GM21786 (cell line): ENCODE results near the gene EFNA4.

Source experiments
- ATAC-seq: cut with Tn5 transposase; IDR thresholded peaks from one replicate; pipeline ENCODE4 v1.9.1; 2021; ENCODE audit not compliant: unreplicated experiment

EFNA4 gene

GRCh38 chr1:155032886-155033285 is 30.7 kb upstream of the EFNA4 start:
- no peak for ATAC-seq

GRCh38 chr1:155033524-155033923 is 30.0 kb upstream of the EFNA4 start, which contains the start of the genes DCST1 and DCST2:
DCST1 (plus strand) TSS chr1:155033824; CDS start chr1:155034037, 213 bp downstream.
DCST2 (minus strand) TSS chr1:155033781; CDS start chr1:155033701, 80 bp downstream.
- ATAC-seq = no peak

GRCh38 chr1:155034318-155035208 is 29.0 kb upstream of the EFNA4 start:
- ATAC-seq = no peak

GRCh38 chr1:155035936-155036335 is 27.6 kb upstream of the EFNA4 start:
- ATAC-seq = no peak

GRCh38 chr1:155037043-155037442 is 26.5 kb upstream of the EFNA4 start:
- ATAC-seq = no peak

- no peak for ATAC-seq
These were observed 25.6 kb upstream of the EFNA4 start for GRCh38 chr1:155037851-155038441.

GRCh38 chr1:155038602-155039307 is 24.8 kb upstream of the EFNA4 start:
- ATAC-seq = no peak

- no peak for ATAC-seq
These were observed 24.3 kb upstream of the EFNA4 start for GRCh38 chr1:155039308-155039669.

- no peak for ATAC-seq
These were observed 23.0 kb upstream of the EFNA4 start for GRCh38 chr1:155040358-155041093.

- no peak for ATAC-seq
These were observed 20.8 kb upstream of the EFNA4 start for GRCh38 chr1:155042789-155043188.

GRCh38 chr1:155043301-155043702 is 20.2 kb upstream of the EFNA4 start:
- ATAC-seq = no peak

- ATAC-seq = no peak
These were observed 19.7 kb upstream of the EFNA4 start for GRCh38 chr1:155043793-155044192.

GRCh38 chr1:155044365-155044764 is 19.2 kb upstream of the EFNA4 start:
- no peak for ATAC-seq

GRCh38 chr1:155044812-155045657 is 18.5 kb upstream of the EFNA4 start:
- ATAC-seq = no peak

- ATAC-seq = no peak
These were observed 14.8 kb upstream of the EFNA4 start for GRCh38 chr1:155048449-155049334.

- ATAC-seq = no peak
These were observed 13.6 kb upstream of the EFNA4 start for GRCh38 chr1:155049651-155050559.

GRCh38 chr1:155050560-155051341 is 12.8 kb upstream of the EFNA4 start, which contains the start of gene ADAM15:
ADAM15 (plus strand) TSS chr1:155051316; CDS start chr1:155051387, 71 bp downstream.
- ATAC-seq = peak; percentile 50
